ENCODE results near the gene USP43.
A peak's percentile ranks its signal among the peaks of the same experiment; 100 is the strongest.
"Not testable (repeated sequence)": the region's sequence is repeated elsewhere in the genome, so short reads cannot be mapped to it uniquely, and the experiment has no call there.

Gene USP43

GRCh38 chr17:9644910-9645751 lies at the start of gene USP43:
Gene USP43, plus strand, starts transcription at chr17:9645517. Its CDS starts 116 bp downstream, at chr17:9645633.
- DNase-seq, result peak; percentile 55

GRCh38 chr17:9597638-9598037 lies 47.7 kb upstream of the USP43 start:
- DNase-seq, result not testable (repeated sequence)

- DNase-seq, result no peak
Measured at GRCh38 chr17:9598661-9599060, 46.7 kb upstream of the USP43 start.

GRCh38 chr17:9604583-9604982 lies 40.7 kb upstream of the USP43 start:
- DNase-seq, result not testable (repeated sequence)

GRCh38 chr17:9606453-9606852 lies 38.9 kb upstream of the USP43 start:
- DNase-seq, result no peak

- not testable (repeated sequence) for DNase-seq
Measured at GRCh38 chr17:9607058-9607457, 38.3 kb upstream of the USP43 start.

GRCh38 chr17:9611557-9611956 lies 33.8 kb upstream of the USP43 start:
- no peak for DNase-seq

GRCh38 chr17:9612006-9612405 lies 33.3 kb upstream of the USP43 start:
- DNase-seq, result no peak

- DNase-seq, result no peak
Measured at GRCh38 chr17:9615486-9615885, 29.8 kb upstream of the USP43 start.

- DNase-seq, result no peak
Measured at GRCh38 chr17:9622961-9623360, 22.4 kb upstream of the USP43 start.

GRCh38 chr17:9628509-9628908 lies 16.8 kb upstream of the USP43 start:
- DNase-seq, result no peak

GRCh38 chr17:9632741-9633140 lies 12.6 kb upstream of the USP43 start:
- DNase-seq, result no peak

GRCh38 chr17:9635340-9635739 lies 10.0 kb upstream of the USP43 start:
- no peak for DNase-seq

- no peak for DNase-seq
Measured at GRCh38 chr17:9636501-9636900, 8.8 kb upstream of the USP43 start.

GRCh38 chr17:9640388-9640787 lies 4.9 kb upstream of the USP43 start:
- not testable (repeated sequence) for DNase-seq

- DNase-seq, result no peak
Measured at GRCh38 chr17:9643611-9644010, 1.7 kb upstream of the USP43 start.

GRCh38 chr17:9645851-9646545 lies 681 bp downstream of the USP43 start:
- DNase-seq, result peak; percentile 51

- DNase-seq, result no peak
Measured at GRCh38 chr17:9646546-9646885, 1.2 kb downstream of the USP43 start.

GRCh38 chr17:9647014-9647413 lies 1.7 kb downstream of the USP43 start:
- no peak for DNase-seq

- DNase-seq, result no peak
Measured at GRCh38 chr17:9648521-9649110, 3.3 kb downstream of the USP43 start.

- DNase-seq, result no peak
Measured at GRCh38 chr17:9658593-9659211, 13.4 kb downstream of the USP43 start.

- no peak for DNase-seq
Measured at GRCh38 chr17:9661027-9661426, 15.7 kb downstream of the USP43 start.

GRCh38 chr17:9663511-9663910 lies 18.2 kb downstream of the USP43 start:
- DNase-seq, result not testable (repeated sequence)
